ENCODE measurements around the gene SCN3B. TPM values are rescaled to one million over a fixed set of nuclear protein-coding genes. Genes with fewer than 3 reads are reported as not detected.

Gene SCN3B
- total RNA-seq, 1 experiment from 2014 or later = 0.77 TPM

GRCh38 chr11:123587044-123587443 lies 67.4 kb downstream of the SCN3B start:
- Histone ChIP-seq H2BK120ac (ENCODE audit: low read depth, low read length, poor library complexity, severe bottlenecking) (no peak overlapping the region), H2AFZ (ENCODE audit: low read length) (no peak overlapping the region), H4K91ac (ENCODE audit: insufficient read length, low read depth, low read length) (no peak overlapping the region), H3K4me1 (ENCODE audit: insufficient read depth, low read length) (no peaks in the 10 kb centered on the region; the same call in 1 of the 2 replicates), H3K14ac (ENCODE audit: insufficient read depth, low read length) (no peak overlapping the region), H2BK15ac (ENCODE audit: low read depth, low read length) (no peak overlapping the region), H4K20me1 (ENCODE audit: control insufficient read depth, insufficient read depth, insufficient read length) (no peaks in the 10 kb centered on the region), H3K27me3 (ENCODE audit: insufficient read depth, low read length) (no peaks in the 10 kb centered on the region), H4K8ac (replicated peaks; ENCODE audit: insufficient read length, low read depth, low read length) (no peak overlapping the region), H3K56ac (ENCODE audit: insufficient read length, low read depth, low read length) (no peak overlapping the region), H3K23me2 (ENCODE audit: insufficient read length, low read depth, low read length, poor library complexity, severe bottlenecking) (no peaks in the 10 kb centered on the region), H3K23ac (ENCODE audit: insufficient read length, low read depth, low read length) (no peak overlapping the region), H2AK5ac (ENCODE audit: insufficient read length, low read length) (no peak overlapping the region), H2BK12ac (ENCODE audit: insufficient read length, low read depth, low read length) (no peak overlapping the region), H3T11ph (ENCODE audit: low read length) (no peak overlapping the region), H4K5ac (ENCODE audit: insufficient read length, low read depth, low read length) (no peak overlapping the region), H3K27ac (ENCODE audit: insufficient read length, low read depth, low read length) (no peak overlapping the region), H3K4ac (ENCODE audit: low read depth, low read length) (no peak overlapping the region), H2BK5ac (ENCODE audit: insufficient read length, low read length) (no peak overlapping the region), H3K4me2 (ENCODE audit: insufficient read depth, insufficient read length, low read length) (no peak overlapping the region), H3K9ac (ENCODE audit: extremely low read depth, insufficient read length, low read length) (no peak overlapping the region), H3K79me2 (ENCODE audit: insufficient read depth, low read length) (no peaks in the 10 kb centered on the region), H3K18ac (ENCODE audit: insufficient read length, low read depth, low read length) (no peak overlapping the region), H3K9me3 (ENCODE audit: control insufficient read depth, low read depth, low read length) (no peaks in the 10 kb centered on the region), H3K79me1 (ENCODE audit: insufficient read depth, low read depth, low read length, poor library complexity, severe bottlenecking) (no peaks in the 10 kb centered on the region), H2BK20ac (ENCODE audit: low read depth, low read length, poor library complexity, severe bottlenecking) (no peak overlapping the region)
- Mint-ChIP-seq H3K27ac (no peak overlapping the region), H3K27me3 (ENCODE audit: low read depth) (no peaks in the 10 kb centered on the region), H3K36me3 (ENCODE audit: insufficient read depth in 1 of 3, low read depth in 3 of 3) (peaks cover 7 to 12% (median 8%) of the 10 kb centered on the region in 3 experiments), H3K9me3 (peaks cover 0 to 3% of the 10 kb centered on the region in 2 experiments; a peak in 1 of 5 replicates), H3K4me3 (no peak overlapping the region), H3K4me1 (peaks cover 20 to 22% of the 10 kb centered on the region in 2 experiments)
- DNase-seq = no peak
- WGBS (ENCODE audit: extremely low coverage, insufficient read length, low lambda C conversion rate) = no CpG with 5 or more reads among the region's 2 CpGs
- no peak for TF ChIP-seq CTCF (conservative IDR thresholded peaks at IDR 0.05)

All from H9 (cell line).